ENCODE data around the gene ANGPT4.

- TF ChIP-seq CTCF (conservative IDR thresholded peaks at IDR 0.05) (no peak), EZH2 (IDR thresholded peaks at IDR 0.05; ENCODE audit: low read depth) (no peak)
Measured at GRCh38 chr20:826695-827323, 89.3 kb downstream of the ANGPT4 start.
